Measurements from ENCODE around the gene WDR4.
A peak's percentile ranks its signal among the peaks of the same experiment; 100 is the strongest.
"Not testable (repeated sequence)": the region's sequence is repeated elsewhere in the genome, so short reads cannot be mapped to it uniquely, and the experiment has no call there.

Gene WDR4

GRCh38 chr21:42878993-42879787 lies at the start of gene WDR4:
Gene WDR4 (minus strand): TSS chr21:42879539. CDS start chr21:42879495, 44 bp downstream.
- peak; percentile 95 for DNase-seq (ENCODE audit: low read depth)
- in situ Hi-C loops (cut with HindIII; ENCODE audit: low sequenced_read_pairs): no loop called here
- peak within 1 kb of the TSS; percentile 58 for H3K4me3 ChIP-seq (ENCODE audit: low read depth, low read length)
- TF ChIP-seq, protein P1, sequence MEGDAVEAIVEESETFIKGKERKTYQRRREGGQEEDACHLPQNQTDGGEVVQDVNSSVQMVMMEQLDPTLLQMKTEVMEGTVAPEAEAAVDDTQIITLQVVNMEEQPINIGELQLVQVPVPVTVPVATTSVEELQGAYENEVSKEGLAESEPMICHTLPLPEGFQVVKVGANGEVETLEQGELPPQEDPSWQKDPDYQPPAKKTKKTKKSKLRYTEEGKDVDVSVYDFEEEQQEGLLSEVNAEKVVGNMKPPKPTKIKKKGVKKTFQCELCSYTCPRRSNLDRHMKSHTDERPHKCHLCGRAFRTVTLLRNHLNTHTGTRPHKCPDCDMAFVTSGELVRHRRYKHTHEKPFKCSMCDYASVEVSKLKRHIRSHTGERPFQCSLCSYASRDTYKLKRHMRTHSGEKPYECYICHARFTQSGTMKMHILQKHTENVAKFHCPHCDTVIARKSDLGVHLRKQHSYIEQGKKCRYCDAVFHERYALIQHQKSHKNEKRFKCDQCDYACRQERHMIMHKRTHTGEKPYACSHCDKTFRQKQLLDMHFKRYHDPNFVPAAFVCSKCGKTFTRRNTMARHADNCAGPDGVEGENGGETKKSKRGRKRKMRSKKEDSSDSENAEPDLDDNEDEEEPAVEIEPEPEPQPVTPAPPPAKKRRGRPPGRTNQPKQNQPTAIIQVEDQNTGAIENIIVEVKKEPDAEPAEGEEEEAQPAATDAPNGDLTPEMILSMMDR (IDR thresholded peaks at IDR 0.05; ENCODE audit: low read depth, low read length, missing control alignments): no peak

GRCh38 chr21:42927474-42928200 lies 48.3 kb upstream of the WDR4 start:
- DNase-seq (ENCODE audit: low read depth); in situ Hi-C loops (cut with HindIII; ENCODE audit: low sequenced_read_pairs): not testable (repeated sequence)

DNA sequence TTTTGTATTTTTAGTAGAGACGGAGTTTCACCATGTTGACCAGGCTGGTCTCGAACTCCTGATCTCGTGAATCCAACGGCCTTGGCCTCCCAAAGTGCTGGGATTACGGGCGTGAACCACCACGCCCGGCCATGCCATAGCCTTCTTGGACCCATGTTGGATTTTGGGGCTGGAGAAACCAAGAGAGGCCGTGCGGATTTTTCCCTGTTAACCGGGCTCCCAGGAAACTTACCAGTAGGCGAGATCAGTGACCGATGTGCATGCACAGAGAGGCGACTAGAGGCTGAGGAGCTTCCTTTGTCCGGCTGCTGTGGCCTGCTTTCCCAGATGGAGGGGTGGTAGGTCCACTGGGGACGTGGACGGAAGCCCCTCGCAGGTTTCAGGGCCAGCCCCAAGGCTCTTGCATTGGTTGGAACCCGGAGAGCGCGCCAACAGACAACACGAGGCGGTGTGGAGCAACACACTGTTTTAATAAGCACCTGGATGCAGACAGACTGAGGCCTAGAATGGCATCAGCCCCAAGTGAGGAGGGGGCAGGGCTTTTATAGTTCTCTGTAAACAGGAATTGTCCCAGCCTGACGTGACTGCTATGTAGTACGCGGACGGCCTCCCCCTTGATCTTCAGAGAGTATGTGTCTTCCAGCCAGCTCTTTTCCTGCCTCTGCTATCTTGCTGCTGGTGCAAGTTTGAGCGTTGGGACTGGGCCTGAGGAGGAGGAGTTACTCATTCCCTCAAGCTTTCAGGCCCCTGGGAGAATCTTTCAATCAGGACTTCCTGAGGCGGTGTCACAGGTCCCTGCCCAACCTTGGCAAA lies 46.0 kb upstream of the WDR4 start, which contains the start of gene ERVH48-1:
Gene ERVH48-1 (minus strand): TSS at position 517 of the 813 bp plus-strand sequence. CDS start 6,624 bp downstream, outside the sequence.
- TF ChIP-seq, protein P1 (IDR thresholded peaks at IDR 0.05; ENCODE audit: low read depth, low read length, missing control alignments): no peak
- no peak within 1 kb of the TSS for H3K4me3 ChIP-seq (ENCODE audit: low read depth, low read length)
- no peak for DNase-seq (ENCODE audit: low read depth)
- in situ Hi-C loops (cut with HindIII; ENCODE audit: low sequenced_read_pairs): no loop called here

More at GRCh38 chr21:42927474-42928200, 48.3 kb upstream of the WDR4 start:
- H3K4me3 ChIP-seq (ENCODE audit: low read depth, low read length): not testable (repeated sequence)

DNA sequence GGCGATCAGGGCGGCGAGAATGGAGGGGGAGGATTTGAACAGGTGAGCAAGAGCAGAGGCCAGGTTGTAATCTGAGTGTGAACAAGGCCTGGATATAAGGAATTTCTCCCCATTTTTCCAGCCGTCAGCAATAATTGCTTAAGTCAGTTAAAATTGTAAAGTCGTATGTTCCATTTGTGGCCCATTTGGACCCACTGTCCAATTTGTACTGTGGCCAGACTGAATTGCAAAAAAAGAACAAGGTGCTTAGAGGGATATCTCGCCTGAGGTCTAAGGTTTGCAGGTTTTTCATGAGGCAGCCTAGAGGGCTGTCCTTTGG lies 45.1 kb upstream of the WDR4 start:
- no peak overlapping the region for H3K4me3 ChIP-seq (ENCODE audit: low read depth, low read length)
- TF ChIP-seq, protein P1 (IDR thresholded peaks at IDR 0.05; ENCODE audit: low read depth, low read length, missing control alignments): no peak
- no peak for DNase-seq (ENCODE audit: low read depth)
- in situ Hi-C loops (cut with HindIII; ENCODE audit: low sequenced_read_pairs): no loop called here

DNA sequence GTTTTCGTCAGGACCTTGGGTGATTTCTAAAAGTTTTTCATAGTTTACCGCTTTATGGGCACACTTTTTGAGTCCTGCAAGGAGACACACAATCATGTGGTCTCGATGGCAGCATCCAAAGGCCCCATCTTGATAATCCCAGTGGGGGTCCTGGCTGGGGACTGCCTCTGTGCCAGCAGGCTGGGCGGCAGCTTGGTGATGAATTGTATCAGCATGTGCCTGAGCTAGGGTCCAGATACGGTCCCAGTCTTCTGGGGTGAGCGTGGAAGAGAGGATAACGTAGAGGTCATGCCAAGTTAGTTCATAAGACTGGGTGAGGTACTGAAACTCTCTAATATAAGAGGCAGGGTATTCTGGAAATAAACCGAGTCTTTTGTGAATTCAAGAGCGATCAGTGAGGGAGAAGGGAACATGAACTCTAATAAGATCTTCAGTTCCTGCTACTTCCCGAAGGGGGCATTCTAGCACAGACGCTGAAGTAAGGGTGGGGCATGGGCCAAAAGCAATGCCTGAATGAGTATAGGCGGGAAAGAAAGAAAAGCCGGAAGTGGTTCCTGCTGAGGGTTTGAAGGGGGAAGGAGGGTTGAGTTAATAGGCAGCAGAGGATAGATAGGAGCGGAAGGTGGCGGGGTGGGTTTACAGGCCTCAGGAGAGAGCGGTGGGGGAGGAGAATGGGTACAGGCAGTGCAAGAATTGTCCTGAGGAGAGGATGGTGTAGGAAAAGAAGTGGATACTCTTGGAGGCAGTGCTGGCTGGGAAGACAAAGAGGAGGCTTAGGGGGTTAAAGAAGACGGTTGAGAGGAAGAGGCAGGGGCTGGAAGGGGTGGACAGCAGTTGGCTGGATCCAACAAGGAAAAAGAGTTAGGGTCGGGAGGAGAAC lies 44.5 kb upstream of the WDR4 start:
- in situ Hi-C loops (cut with HindIII; ENCODE audit: low sequenced_read_pairs): no loop called here
- TF ChIP-seq, protein P1 (IDR thresholded peaks at IDR 0.05; ENCODE audit: low read depth, low read length, missing control alignments): peak; percentile 88
- H3K4me3 ChIP-seq (ENCODE audit: low read depth, low read length): no peak overlapping the region
- peak; percentile 79 for DNase-seq (ENCODE audit: low read depth)

- in situ Hi-C loops (cut with HindIII; ENCODE audit: low sequenced_read_pairs): no loop called here
- no peak for DNase-seq (ENCODE audit: low read depth)
- TF ChIP-seq, protein P1 (IDR thresholded peaks at IDR 0.05; ENCODE audit: low read depth, low read length, missing control alignments): no peak
- no peak overlapping the region for H3K4me3 ChIP-seq (ENCODE audit: low read depth, low read length)
These were observed 43.6 kb upstream of the WDR4 start for GRCh38 chr21:42922918-42923317.
